SKM-1 (cell line): ENCODE data around the gene ADPRM.
A peak's percentile ranks its signal among the peaks of the same experiment; 100 is the strongest.
"Not testable (repeated sequence)": the region's sequence is repeated elsewhere in the genome, so short reads cannot be mapped to it uniquely, and the experiment has no call there.

Experiments
- DNase-seq: peaks from one replicate; lab custom pipeline; 2025; ENCODE audit not compliant: unreplicated experiment; lab: John Stamatoyannopoulos, UW

The ADPRM gene, protein sequence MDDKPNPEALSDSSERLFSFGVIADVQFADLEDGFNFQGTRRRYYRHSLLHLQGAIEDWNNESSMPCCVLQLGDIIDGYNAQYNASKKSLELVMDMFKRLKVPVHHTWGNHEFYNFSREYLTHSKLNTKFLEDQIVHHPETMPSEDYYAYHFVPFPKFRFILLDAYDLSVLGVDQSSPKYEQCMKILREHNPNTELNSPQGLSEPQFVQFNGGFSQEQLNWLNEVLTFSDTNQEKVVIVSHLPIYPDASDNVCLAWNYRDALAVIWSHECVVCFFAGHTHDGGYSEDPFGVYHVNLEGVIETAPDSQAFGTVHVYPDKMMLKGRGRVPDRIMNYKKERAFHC

DNA sequence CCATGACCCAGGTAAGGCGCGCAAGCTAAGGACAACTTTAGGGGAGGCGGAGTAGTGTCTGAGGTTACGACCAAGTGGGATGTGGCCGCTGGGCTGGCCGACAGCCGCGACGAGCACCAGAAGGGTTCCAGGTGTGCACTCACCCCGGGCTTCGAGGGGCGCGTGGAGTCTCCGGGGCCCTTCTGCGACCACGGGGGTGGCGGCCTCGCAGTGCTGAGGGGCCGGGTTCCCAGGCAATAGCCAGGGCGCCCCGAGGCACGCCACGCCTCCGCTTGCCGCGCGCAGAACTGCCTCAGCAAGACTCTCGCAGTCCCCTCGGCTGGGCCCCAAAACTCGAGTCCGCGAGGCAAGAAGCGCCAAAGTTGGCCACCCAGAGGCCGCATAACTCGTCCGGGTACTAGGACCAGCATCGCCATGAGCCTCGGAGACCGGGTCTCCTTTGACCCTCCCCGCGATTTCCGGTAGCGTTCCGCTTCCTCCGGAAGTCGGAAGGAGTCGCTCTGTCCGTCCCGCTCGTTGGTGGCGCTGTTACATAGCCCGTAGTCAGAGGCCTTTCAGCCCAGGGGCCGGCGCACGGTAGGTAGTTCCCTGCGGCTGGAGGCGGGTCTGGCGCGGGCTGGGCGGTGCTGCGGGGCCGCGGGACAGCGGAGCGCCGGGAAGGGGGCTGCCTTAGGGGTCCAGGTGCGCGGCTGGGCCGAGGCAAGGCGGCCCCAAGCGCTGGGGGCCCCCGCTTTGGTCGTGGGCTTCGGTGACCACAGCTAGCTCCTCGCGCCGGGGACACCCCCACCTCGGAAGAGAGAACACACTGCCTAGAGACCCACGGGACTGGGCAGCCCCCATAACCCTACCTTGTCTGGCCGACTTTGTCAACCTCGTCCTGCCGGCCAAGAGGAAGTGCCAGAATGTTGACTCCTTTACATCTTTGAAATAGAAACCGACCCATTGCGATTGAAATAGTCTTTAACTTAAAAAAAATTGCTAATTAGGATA is at the start of gene ADPRM, which contains the start of gene SCO1:
Gene ADPRM (plus strand): TSS at position 503 of the 990 bp plus-strand sequence. CDS start 7,333 bp downstream, outside the sequence.
Gene SCO1 (minus strand): TSS at position 442 of the 990 bp plus-strand sequence. CDS start 26 bp downstream, at position 416.
- peak; percentile 44 for DNase-seq

DNA sequence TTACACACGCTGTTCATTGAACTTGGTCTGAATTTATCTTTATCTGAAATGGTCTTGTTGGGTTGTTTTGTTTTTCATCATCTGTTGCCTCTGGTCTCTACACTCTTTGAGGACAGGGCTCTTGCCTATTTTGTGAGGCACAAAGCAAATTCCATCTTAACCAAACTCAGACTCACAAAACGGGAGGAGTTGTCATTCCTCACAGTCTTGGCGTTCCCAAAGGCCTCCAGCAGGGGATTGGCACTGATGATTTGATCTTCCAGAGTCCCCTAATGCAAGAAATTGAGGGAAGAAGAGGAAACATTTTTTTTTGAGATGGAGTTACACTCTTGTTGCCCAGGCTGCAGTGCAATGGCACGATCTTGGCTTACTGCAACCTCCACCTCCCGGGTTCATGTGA is 49.0 kb upstream of the ADPRM start:
- no peak for DNase-seq

DNA sequence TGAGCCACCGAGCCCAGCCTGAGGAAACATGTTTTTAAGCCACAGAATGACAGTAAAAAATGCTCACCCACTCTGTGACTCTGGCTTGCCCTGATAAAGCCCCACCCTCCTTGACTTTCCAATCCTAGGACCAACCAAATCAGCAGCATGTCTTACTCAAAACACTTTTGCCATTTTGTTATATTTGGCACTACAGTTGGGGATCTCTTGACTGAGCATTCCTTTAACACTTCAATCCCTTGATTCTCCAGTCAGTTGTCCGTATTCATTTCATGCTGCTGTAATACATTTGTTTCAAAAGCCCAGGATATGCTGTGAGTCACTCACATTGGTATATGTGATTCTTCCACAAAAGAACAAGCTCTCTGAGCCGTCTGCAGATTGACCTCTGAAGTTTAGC is 48.4 kb upstream of the ADPRM start:
- DNase-seq: no peak

DNA sequence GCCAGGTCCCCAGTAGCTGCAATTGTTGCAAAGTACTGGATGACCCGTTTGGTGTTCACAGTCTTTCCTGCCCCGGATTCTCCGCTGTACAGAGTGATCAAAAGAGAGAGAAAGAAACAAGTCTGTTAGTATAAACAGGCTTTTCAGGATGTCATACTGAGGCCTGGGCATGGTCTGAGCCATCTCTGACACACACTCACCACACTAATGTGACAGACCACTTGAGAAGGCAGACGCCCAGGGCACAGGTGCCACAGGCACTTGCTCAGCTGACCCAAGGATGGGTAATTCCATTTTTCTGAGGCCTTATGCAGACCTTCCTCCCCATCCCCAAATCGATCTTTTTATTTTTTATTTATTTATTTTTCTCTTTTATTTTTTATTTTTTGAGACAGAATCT is 47.8 kb upstream of the ADPRM start:
- no peak for DNase-seq

DNA sequence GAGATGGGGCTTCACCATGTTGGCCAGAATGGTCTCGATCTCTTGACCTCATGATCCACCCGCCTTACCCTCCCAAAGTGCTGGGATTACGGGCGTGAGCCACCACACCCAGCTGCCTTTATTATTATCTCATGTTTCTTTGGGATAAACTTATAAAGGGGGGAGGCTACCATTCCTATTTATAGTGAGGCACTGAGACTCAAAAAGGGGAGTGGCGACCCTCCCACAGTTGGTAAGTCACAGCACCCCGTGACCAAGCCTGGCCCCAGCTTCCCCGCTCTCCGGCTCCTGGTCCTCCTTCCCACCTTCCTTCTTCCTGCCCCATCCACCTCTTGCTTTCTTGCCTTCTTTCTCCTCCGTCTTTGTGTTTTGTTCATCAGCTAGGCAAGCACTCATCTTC is 45.5 kb upstream of the ADPRM start:
- no peak for DNase-seq

DNA sequence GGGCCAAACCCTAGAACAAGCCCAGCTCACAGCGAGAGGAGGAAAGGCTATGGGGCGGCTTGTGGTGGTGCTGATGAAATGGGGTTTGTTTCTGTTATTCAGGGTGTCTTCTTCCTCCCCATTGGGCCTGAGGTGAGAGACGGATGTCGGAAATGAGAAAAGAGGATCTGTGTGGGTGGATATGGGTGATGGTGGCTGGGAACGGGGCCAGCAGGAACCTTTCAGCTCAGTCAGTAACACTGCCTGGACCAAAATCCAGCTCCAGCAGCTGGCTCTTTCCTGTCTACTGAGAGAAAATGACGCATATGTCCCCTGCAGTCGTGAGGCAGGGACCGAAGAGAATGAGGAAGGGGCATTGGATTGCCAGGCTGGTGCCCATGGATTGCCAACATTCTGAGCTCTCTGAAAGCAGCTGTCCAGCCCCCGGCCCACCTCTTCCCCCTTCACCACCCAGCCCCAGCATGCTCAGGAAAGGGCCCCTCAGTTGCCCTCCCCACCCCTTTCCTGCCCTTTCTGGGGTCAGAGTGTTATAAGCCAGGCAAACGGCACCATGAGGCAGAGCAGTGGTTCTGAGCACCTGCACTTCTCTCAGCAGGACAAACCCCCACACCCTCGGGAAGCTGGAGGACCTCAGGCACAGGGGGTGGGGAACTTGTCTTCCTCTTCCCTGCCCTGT is 44.3 kb upstream of the ADPRM start:
- DNase-seq: no peak

DNA sequence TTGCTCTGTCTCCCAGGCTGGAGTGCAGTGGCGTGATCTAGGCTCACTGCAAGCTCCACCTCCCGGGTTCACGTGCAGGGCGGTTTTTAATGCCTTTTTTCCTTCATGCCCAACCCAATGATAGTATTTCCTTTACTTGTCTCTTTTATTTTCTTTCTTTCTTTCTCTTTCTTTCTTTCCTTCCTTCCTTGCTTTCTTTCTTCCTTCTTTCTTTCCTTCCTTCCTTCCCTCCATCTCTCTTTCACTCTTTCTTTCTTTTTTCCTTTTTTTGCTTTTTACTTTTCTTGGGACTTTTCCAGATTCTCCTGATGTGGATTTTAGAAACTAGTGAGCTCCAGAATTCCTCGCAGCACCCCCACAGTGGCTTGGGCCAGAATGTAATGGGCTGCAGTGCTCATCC is 43.4 kb upstream of the ADPRM start:
- no peak for DNase-seq

DNA sequence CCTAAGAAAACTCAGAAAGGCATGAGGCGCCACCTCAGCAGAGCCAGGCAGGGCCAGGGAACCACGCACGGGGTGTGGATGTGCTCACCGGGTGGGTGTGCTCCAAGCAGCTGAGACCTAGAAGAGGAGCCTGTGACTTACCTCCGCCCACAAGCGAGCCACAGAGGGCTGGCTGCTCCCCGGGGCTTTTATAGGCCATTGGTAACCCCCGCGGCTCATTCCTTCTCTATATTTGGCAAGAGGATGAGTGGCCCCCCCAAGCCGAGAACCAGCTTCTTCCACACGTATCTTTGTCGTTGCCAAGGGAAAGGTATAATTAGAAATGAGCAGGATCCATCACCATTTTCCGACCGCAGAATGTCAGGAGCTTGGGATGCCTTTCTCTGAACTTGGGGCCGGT is 40.2 kb upstream of the ADPRM start, which contains the start of gene MYH3:
Gene MYH3 (minus strand): TSS at position 162 of the 400 bp plus-strand sequence. CDS start 2,245 bp downstream, outside the sequence.
- DNase-seq: no peak

DNA sequence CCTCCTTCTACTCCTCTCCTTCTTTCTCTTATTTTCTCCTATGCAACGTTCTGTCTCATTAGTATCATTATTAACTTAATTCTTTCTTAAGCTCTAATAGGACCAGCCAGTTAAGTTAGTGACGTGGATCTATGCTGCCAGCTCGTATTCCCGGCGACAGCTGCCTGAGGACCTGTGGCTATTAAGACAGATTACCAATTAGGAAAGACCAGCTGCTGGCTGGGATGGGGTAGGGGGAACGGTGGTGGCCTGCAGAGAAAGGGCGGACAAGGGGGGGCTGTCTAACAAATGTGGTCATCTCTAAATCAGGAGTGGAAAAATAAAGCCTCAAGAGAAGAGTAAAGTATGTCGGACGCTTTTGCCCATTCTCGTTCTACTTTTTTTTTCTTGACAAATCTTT is 39.5 kb upstream of the ADPRM start:
- no peak for DNase-seq

DNA sequence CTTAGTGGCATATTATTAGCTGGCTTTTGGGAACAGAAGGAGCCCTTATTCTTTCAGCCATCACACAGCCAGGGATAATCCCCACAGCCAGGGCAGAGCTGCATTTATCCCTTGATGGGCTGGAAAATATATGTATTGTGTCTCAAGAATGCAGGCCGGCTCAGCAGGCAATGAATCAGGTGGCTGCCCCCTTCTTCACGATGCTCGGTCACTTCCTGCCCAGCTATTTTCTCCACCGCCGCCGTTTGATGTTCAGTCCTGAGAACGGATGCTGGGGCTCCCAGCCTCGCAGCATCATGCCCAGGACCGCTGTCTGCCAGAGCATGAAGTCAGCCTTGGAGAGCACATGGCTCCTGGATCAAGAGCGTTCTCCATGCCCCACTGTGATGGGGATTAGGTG is 36.0 kb upstream of the ADPRM start:
- no peak for DNase-seq

DNA sequence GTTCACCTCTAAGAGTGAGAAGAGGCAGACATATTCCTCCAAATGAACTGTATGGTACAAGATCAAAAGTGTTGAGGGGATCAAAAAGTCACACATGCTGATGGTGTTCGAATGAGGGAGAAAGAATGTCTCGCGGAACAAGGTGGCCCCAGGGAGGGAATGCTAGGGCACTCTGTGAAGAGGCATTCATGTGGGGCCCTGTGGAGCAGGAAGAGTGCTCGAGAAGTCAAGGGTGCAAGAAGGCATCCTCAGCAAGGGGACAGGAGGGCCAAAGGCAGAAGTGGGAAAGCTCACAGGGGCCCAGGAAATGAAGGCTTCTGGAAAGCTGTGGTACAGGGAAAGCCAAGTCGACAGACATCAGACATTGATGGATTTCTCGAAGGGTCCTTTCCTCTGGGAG is 34.2 kb upstream of the ADPRM start:
- no peak for DNase-seq

DNA sequence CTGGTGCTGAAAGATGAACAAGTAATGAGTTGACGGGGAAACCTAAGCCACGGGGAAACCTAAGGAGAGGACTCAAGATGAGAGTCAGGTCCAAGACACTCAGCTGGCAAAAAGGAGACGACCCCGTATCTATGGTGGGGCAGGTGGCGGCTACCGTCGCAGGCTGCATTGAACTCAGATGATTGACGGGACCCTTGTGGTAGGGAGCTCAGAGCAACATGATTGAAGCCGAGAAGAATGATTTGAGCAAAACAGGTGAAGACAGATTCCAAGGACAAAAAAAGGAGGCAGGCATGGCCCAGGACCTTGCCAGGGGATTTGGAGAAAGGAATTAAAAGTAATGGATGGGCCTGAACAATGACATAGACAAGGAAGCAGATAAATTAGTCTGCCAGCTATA is 32.8 kb upstream of the ADPRM start:
- DNase-seq: no peak

DNA sequence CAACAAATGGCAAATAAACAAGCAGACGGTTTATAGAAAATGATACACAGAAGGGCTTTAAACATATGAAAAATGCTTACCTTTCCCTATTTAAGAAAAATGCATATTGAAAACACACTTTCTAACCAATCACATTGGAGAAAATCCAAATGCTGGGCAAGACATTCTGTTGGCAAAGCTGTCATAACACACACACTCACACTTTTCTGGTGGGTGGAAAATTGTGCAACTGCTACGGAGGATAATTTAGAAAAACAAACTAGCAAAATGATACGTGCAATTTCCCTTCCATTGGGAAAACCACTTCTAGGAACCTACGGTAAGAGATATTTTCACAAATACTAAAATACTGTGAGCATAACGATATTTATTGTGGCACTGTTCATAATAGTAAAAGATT is 30.5 kb upstream of the ADPRM start:
- no peak for DNase-seq

DNA sequence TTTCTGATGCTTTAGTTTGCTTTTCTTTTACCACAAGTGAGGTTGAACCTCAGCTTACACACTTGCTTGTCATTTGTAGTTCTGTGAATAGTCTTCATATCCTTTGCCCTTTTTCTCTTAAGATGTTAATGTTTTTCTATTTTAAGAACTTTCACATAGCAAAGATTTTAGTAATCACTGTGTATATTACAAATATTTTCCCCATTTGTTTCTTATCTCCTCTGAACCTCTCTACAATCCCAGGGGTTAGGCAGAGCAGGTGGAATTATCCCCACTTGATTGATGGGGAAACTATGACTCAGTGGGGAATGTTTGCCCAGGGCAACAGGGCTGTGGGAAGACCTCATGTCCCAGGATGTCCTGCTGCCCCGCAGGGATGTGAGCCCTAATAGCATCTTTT is 28.6 kb upstream of the ADPRM start:
- no peak for DNase-seq

DNA sequence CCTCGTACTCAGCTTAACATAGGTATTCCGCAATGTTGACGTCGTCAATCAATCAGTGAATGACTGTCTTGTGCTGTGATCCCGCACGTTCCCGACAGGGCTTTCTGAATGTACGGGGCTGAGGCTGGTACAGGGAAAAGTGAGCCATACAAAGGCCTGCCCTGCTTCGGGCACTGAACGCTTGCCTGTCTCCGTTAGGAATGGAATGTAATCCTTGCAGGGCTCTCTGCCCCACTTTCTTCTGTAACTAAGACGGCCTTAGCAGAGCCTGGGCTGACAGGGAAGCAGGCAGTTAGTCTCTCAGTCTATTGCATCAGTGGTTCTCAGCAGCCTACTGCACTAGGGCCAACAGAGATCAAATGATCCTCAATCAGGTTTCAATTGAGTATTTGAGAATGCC is 24.1 kb upstream of the ADPRM start:
- no peak for DNase-seq

DNA sequence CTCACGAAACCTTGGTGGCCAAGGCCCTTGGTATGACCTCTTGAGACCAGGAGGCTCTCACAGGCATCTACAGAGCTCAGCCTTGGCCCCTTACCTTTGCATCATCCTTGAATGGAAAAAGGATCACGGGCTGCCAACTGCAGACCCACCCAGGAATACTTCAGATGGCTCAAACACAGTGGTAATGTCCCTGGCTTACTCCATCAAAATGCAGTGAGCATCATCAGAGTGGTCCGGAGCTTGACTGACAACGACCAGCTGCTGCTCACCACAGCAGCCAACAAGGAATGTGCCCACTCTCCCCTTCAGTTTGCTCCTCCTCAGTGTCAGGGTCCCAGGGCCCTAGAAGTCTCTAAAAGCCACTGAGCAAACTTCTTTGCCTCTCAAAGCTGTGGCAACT is 22.7 kb upstream of the ADPRM start:
- no peak for DNase-seq

DNA sequence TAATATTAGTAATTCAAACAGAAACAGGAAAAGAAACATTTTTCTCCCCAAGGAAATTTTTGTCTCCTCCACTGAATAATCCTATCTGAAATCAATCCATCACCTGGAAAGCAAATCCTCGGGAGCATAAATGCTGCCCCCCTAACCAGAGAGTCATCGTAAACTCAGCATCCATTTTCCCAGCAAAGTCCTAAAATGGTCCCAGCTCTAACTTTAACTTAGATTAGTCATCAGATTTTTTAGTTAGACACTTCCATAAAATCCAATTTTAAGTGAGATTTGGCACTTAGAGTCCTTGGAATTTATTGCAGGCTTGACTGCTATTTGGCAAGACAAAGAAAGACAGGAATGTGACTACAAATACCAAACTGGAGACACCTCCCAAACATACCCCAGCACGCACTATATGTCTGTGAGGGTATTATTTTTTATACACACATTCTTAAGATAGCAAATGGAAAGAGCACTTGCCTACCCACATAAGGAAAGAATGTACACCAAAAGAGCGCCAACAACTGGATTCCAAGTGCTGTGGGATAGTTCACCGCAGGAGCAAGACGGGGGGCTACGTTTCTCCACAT is 15.4 kb upstream of the ADPRM start:
- DNase-seq: no peak

DNA sequence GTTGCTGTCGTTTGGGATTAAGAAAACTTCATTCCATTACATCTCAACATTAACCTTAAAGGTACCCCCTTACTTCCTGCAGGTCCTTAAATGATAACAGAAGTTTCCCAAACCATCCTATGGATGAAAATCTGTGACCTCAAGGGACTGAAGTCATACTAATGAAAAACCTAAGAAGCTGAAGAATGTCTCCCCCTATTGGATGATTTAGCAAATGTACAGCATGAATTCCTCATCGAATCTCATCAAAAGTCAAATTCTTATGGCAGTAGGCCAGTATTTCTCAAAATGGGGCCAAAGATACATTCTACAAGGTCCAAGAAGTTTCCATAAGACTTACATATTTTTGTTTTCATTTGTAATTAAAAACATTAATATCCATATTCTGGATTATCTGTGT is 13.5 kb upstream of the ADPRM start:
- no peak for DNase-seq

DNA sequence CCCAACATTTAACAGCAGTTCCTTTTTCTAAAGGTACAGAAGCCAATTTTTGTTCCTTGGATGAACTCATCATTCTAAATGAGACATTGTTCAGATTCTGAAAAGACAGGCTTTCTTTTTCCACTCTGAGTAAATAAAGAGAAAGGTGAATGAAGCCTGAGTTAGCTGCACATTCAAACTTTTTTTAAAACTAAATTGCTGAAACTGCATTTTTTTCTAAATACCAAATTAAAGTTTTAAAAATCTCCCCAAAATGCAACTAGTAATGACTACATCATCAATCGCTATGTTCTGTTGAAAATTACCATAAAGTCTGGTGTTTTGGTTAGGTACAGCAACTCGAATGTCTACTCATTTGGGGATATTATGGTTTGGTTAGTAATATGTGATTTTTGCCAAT is 9.9 kb upstream of the ADPRM start:
- no peak for DNase-seq

DNA sequence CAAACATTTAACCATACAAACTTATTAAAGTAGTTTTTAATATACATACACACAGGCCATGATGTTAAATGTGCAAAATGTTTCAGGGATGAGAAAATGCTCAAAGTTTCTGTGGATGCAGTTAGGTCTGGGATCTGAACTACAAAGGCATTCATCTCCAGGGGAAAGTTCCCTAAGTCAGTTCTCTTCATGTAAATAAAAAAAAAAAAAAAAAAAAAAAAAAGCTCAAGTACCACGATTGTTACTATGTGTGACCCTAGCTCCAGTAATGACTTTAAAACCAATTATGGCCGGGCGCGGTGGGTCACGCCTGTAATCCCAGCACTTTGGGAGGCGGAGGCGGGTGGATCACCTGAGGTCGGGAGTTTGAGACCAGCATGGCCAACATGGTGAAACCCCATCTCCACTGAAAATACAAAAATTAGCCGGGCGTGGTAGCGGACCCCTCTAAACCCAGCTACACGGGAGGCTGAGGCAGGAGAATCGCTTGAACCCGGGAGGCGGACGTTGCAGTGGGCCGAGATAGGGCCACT is 1.5 kb upstream of the ADPRM start:
- not testable (repeated sequence) for DNase-seq
